Measurements from ENCODE around the gene TMTC3. TPM values are rescaled to one million over a fixed set of nuclear protein-coding genes. Genes with fewer than 3 reads are reported as not detected.
A peak's percentile ranks its signal among the peaks of the same experiment; 100 is the strongest.

The TMTC3 gene
- polyA plus RNA-seq, 1 of the 3 experiments (the other 2 are of a cell fraction) = 2.8 TPM

GRCh38 chr12:88141774-88142609, at the start of gene TMTC3, which contains the start of gene CEP290 (continued):
- TF ChIP-seq, protein P1, sequence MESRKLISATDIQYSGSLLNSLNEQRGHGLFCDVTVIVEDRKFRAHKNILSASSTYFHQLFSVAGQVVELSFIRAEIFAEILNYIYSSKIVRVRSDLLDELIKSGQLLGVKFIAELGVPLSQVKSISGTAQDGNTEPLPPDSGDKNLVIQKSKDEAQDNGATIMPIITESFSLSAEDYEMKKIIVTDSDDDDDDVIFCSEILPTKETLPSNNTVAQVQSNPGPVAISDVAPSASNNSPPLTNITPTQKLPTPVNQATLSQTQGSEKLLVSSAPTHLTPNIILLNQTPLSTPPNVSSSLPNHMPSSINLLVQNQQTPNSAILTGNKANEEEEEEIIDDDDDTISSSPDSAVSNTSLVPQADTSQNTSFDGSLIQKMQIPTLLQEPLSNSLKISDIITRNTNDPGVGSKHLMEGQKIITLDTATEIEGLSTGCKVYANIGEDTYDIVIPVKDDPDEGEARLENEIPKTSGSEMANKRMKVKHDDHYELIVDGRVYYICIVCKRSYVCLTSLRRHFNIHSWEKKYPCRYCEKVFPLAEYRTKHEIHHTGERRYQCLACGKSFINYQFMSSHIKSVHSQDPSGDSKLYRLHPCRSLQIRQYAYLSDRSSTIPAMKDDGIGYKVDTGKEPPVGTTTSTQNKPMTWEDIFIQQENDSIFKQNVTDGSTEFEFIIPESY (IDR thresholded peaks at IDR 0.05; ENCODE audit: borderline replicate concordance, low read depth) = no peak
- TF ChIP-seq MXI1 (IDR thresholded peaks at IDR 0.05; ENCODE audit: low read depth, low read length) (peak; percentile 92), FOXJ3 (CRISPR knock-in tag; IDR thresholded peaks at IDR 0.05) (no peak), GABPA (IDR thresholded peaks at IDR 0.05; ENCODE audit: low read depth) (no peak; the same call in 1 of the 2 replicates), CHD2 (IDR thresholded peaks at IDR 0.05; ENCODE audit: low read length, partially characterized antibody) (peak; percentile 94), USF2 (IDR thresholded peaks at IDR 0.05; ENCODE audit: borderline replicate concordance, low read depth, low read length) (no peak), RFX5 (IDR thresholded peaks at IDR 0.05; ENCODE audit: low read length) (no peak)
- TF ChIP-seq, protein P2, sequence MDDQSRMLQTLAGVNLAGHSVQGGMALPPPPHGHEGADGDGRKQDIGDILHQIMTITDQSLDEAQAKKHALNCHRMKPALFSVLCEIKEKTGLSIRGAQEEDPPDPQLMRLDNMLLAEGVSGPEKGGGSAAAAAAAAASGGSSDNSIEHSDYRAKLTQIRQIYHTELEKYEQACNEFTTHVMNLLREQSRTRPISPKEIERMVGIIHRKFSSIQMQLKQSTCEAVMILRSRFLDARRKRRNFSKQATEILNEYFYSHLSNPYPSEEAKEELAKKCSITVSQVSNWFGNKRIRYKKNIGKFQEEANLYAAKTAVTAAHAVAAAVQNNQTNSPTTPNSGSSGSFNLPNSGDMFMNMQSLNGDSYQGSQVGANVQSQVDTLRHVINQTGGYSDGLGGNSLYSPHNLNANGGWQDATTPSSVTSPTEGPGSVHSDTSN (IDR thresholded peaks at IDR 0.05) = no peak

- CTCF ChIA-PET = no interaction called here
- Histone ChIP-seq H3K4me1 (ENCODE audit: control insufficient read depth in 1 of 2, insufficient read depth in 2 of 2, low read depth in 1 of 2, low read length in 1 of 2) (no peaks in the 10 kb centered on the region), H3K36me3 (replicated peaks in 1 of 2; ENCODE audit: control insufficient read depth in 1 of 2, insufficient read depth in 2 of 2, low read length in 1 of 2) (peaks cover 36 to 37% of the 10 kb centered on the region in 2 experiments), H3F3A (replicated peaks; ENCODE audit: insufficient read depth) (no peaks in the 10 kb centered on the region), H3K79me2 (ENCODE audit: insufficient read depth) (no peaks in the 10 kb centered on the region), H3K9me2 (no peaks in the 10 kb centered on the region), H3K27me3 (ENCODE audit: insufficient read depth) (no peaks in the 10 kb centered on the region), H3K9ac (no peak overlapping the region), H2AFZ (ENCODE audit: low read depth) (no peak overlapping the region), H3K27ac (ENCODE audit: low read depth in 2 of 2, low read length in 1 of 2) (no peak overlapping the region), H3K9me3 (no peaks in the 10 kb centered on the region), H3K4me2 (no peak overlapping the region), H4K20me1 (ENCODE audit: insufficient read depth) (no peaks in the 10 kb centered on the region), H3K4me3 (ENCODE audit: low read depth in 2 of 2, low read length in 1 of 2) (no peak overlapping the region)
- POLR2A ChIA-PET = no interaction called here
- no peak for DNase-seq
- TF ChIP-seq JUND (IDR thresholded peaks at IDR 0.05) (no peak), ELF1 (IDR thresholded peaks at IDR 0.05) (no peak), SMC3 (IDR thresholded peaks at IDR 0.05; ENCODE audit: low read depth, low read length) (no peak), CHD2 (IDR thresholded peaks at IDR 0.05; ENCODE audit: low read length, partially characterized antibody) (no peak), FOXM1 (IDR thresholded peaks at IDR 0.05; ENCODE audit: low read depth) (no peak)
Measured at GRCh38 chr12:88092771-88093170, 49.3 kb upstream of the TMTC3 start.

Measured in SK-N-SH (cell line).